Spleen (tissue), 7 donors: ENCODE data around the gene GLOD5.

ENCODE experiments used
- CTCF ChIP-seq, 11 experiments: fragments of 200-600 bp in 7 of 11; fragments of 450-650 bp in 4 of 11; sonication (generic) in 4 of 11; IDR thresholded peaks in 8 of 11; conservative IDR thresholded peaks in 3 of 11; 1 replicate in 7 of 11; 2 replicates in 4 of 11; pipeline versions ENCODE4 v1.4.0 to v1.8.0; 2016 to 2021; ENCODE audit warnings: antibody characterized with exemption in 11 of 11, inconsistent platforms in 4 of 11, mild to moderate bottlenecking in 1 of 11
- POLR2A ChIP-seq, 3 donors: fragments of 450-650 bp; IDR thresholded peaks; one replicate each; pipeline ENCODE4 v1.5.1; 2017; ENCODE audit warnings: antibody characterized with exemption in 3 of 3, mild to moderate bottlenecking in 1 of 3
- donor health status: DM: no; HTN: no; CAD: no; lungs with moderate emphysema.
- donor health status: DM: no; HTN: no; CAD: no.
- donor health status: DM: no; HTN: no; CAD: no.

- TF ChIP-seq POLR2A (IDR thresholded peaks at IDR 0.05) (no peak), CTCF (IDR thresholded peaks at IDR 0.05 in 8 of 11, conservative IDR thresholded peaks at IDR 0.05 in 3 of 11) (no peak)
These were observed 28.9 kb downstream of the GLOD5 start for GRCh38 chrX:48790477-48790876.
